HepG2 (cell line): ENCODE results near the gene RNF114. TPM values are rescaled to one million over a fixed set of nuclear protein-coding genes. Genes with fewer than 3 reads are reported as not detected.
A peak's percentile ranks its signal among the peaks of the same experiment; 100 is the strongest.

Experiments
- CCAR2 ChIP-seq: fragments of 200-400 bp; formaldehyde crosslinking; optimal IDR thresholded peaks from 2 replicates; pipeline ENCODE3; 2018; ENCODE audit warnings: low read depth, mild to moderate bottlenecking, low read length, moderate library complexity
- CHCHD3 ChIP-seq: sonication (generic); formaldehyde crosslinking; IDR thresholded peaks from 2 replicates; pipeline ENCODE4 v1.8.0; 2022; ENCODE audit warnings: mild to moderate bottlenecking, missing genetic modification reagents, moderate library complexity
- CREB1 ChIP-seq, 2 experiments: fragments of 450-650 bp in 1 of 2; IDR thresholded peaks; 2 replicates each; pipeline ENCODE4 v1.6.1; 2016 to 2017; ENCODE audit warnings: control low read depth in 1 of 2, mild to moderate bottlenecking in 1 of 2, missing compliant biosample characterization in 1 of 2, missing genetic modification characterization in 1 of 2
- DR1 ChIP-seq: sonication (generic); formaldehyde crosslinking; IDR thresholded peaks from 2 replicates; pipeline ENCODE4 v1.8.0; 2021; ENCODE audit warnings: mild to moderate bottlenecking, missing genetic modification reagents, inconsistent platforms
- IKZF1 ChIP-seq: fragments of 450-650 bp; IDR thresholded peaks from 2 replicates; pipeline ENCODE4 v1.7.1; 2016
- MED1 ChIP-seq: sonication (generic); formaldehyde crosslinking; IDR thresholded peaks from 2 replicates; pipeline ENCODE4 v1.4.0; 2020; ENCODE audit warnings: missing genetic modification reagents
- NFIB ChIP-seq: sonication (generic); formaldehyde crosslinking; IDR thresholded peaks from 2 replicates; pipeline ENCODE4 v1.9.0; 2021; ENCODE audit warnings: missing genetic modification reagents, mild to moderate bottlenecking, borderline replicate concordance
- PLRG1 ChIP-seq: fragments of 450-650 bp; conservative IDR thresholded peaks from 2 replicates; pipeline ENCODE4 v1.6.1; 2016
- PLSCR1 ChIP-seq: sonication (generic); formaldehyde crosslinking; IDR thresholded peaks from 2 replicates; pipeline ENCODE4 v1.5.0; 2020; ENCODE audit warnings: missing genetic modification reagents, mild to moderate bottlenecking, borderline replicate concordance
- RELA ChIP-seq: sonication (generic); formaldehyde crosslinking; IDR thresholded peaks from 2 replicates; pipeline ENCODE4 v1.4.0; 2020; ENCODE audit warnings: missing genetic modification reagents
- RFXANK ChIP-seq: IDR thresholded peaks from 2 replicates; pipeline ENCODE4 v1.6.1; 2016
- SMARCE1 ChIP-seq: fragments of 450-650 bp; IDR thresholded peaks from 2 replicates; pipeline ENCODE4 v1.6.1; 2017; ENCODE audit warnings: borderline replicate concordance
- SRSF9 ChIP-seq: fragments of 200-400 bp; formaldehyde crosslinking; IDR thresholded peaks from 2 replicates; pipeline ENCODE4 v1.6.1; 2018; ENCODE audit warnings: borderline replicate concordance, mild to moderate bottlenecking, low read depth, low read length; ENCODE audit not compliant: insufficient read depth, poor library complexity, severe bottlenecking
- TMF1 ChIP-seq: sonication (generic); formaldehyde crosslinking; IDR thresholded peaks from 2 replicates; pipeline ENCODE4 v1.8.1; 2022; ENCODE audit warnings: low read depth, missing genetic modification reagents
- TOE1 ChIP-seq: sonication (generic); formaldehyde crosslinking; IDR thresholded peaks from 2 replicates; pipeline ENCODE4 v1.4.0; 2020; ENCODE audit warnings: mild to moderate bottlenecking, missing genetic modification reagents
- ZC3H4 ChIP-seq: sonication (generic); formaldehyde crosslinking; IDR thresholded peaks from 2 replicates; pipeline ENCODE4 v1.4.0; 2020; ENCODE audit warnings: missing genetic modification reagents, borderline replicate concordance
- ZKSCAN1 ChIP-seq: fragments of 150-350 bp; IDR thresholded peaks from 2 replicates; pipeline ENCODE4 v1.6.1; 2014; ENCODE audit warnings: low read length
- ZNF10 ChIP-seq: sonication (generic); formaldehyde crosslinking; IDR thresholded peaks from 2 replicates; pipeline ENCODE4 v1.4.0; 2020; ENCODE audit warnings: mild to moderate bottlenecking, low read depth, missing genetic modification reagents, borderline replicate concordance
- ZNF234 ChIP-seq: sonication (generic); formaldehyde crosslinking; conservative IDR thresholded peaks from 2 replicates; pipeline ENCODE4 v1.5.1; 2020; ENCODE audit warnings: mild to moderate bottlenecking, missing genetic modification reagents
- ZNF235 ChIP-seq: sonication (generic); formaldehyde crosslinking; IDR thresholded peaks from 2 replicates; pipeline ENCODE4 v1.8.1; 2023; ENCODE audit warnings: mild to moderate bottlenecking, missing genetic modification reagents, borderline replicate concordance
- ZNF251 ChIP-seq: sonication (generic); formaldehyde crosslinking; IDR thresholded peaks from 2 replicates; pipeline ENCODE4 v1.9.0; 2021; ENCODE audit warnings: mild to moderate bottlenecking, missing genetic modification reagents
- ZNF644 ChIP-seq: IDR thresholded peaks from 2 replicates; pipeline ENCODE4 v1.6.1; 2016; ENCODE audit warnings: low read depth
- ZNF816 ChIP-seq: sonication (generic); formaldehyde crosslinking; IDR thresholded peaks from 2 replicates; pipeline ENCODE4 v1.8.0; 2022; ENCODE audit warnings: missing genetic modification reagents, mild to moderate bottlenecking, borderline replicate concordance
- ZNF883 ChIP-seq: sonication (generic); formaldehyde crosslinking; IDR thresholded peaks from 2 replicates; pipeline ENCODE4 v1.5.1; 2020; ENCODE audit warnings: mild to moderate bottlenecking, missing genetic modification reagents; ENCODE audit errors: not compliant biosample characterization
- ZSCAN30 ChIP-seq: sonication (generic); formaldehyde crosslinking; IDR thresholded peaks from 2 replicates; pipeline ENCODE4 v1.5.0; 2020; ENCODE audit warnings: mild to moderate bottlenecking, missing genetic modification reagents
- ZSCAN9 ChIP-seq: IDR thresholded peaks from 2 replicates; pipeline ENCODE4 v1.6.1; 2016; ENCODE audit warnings: borderline replicate concordance
- ZZZ3 ChIP-seq: sonication (generic); formaldehyde crosslinking; IDR thresholded peaks from 2 replicates; pipeline ENCODE4 v1.4.0; 2020; ENCODE audit warnings: missing genetic modification reagents, mild to moderate bottlenecking, borderline replicate concordance
- polyA plus RNA-seq, 8 experiments: library from polyadenylated mRNA; depleted of rRNA in 3 of 8; stranded (reverse) in 7 of 8; unstranded in 1 of 8; fragments of >200 nt; fragmentation: Illumina TruSeq in 4 of 8; extraction: Trizol in 4 of 8; gene quantifications; 2 replicates each; pipeline versions ENCODE4 v1.2.1 to v1.2.3, GENCODE V29; 2011 to 2016; ENCODE audit warnings: low read depth in 4 of 8, missing spikeins in 1 of 8, mixed read lengths in 1 of 8; ENCODE audit not compliant: insufficient read depth in 1 of 8
- total RNA-seq, 5 experiments: library from RNA; depleted of rRNA; stranded (reverse); fragments of >200 nt; fragmentation: Illumina TruSeq; extraction: Trizol; gene quantifications; 2 replicates each; pipeline ENCODE4 v1.2.3, GENCODE V29; 2016; ENCODE audit warnings: low read depth in 1 of 5
- TF ChIP-seq, protein P1 (sequence below): IDR thresholded peaks from 2 replicates; pipeline ENCODE4 v1.6.1; 2016; ENCODE audit warnings: missing genetic modification reagents, missing compliant biosample characterization
- TF ChIP-seq, protein P2 (sequence below): sonication (generic); IDR thresholded peaks from 2 replicates; pipeline ENCODE4 v1.6.1; 2016; ENCODE audit warnings: low read depth, borderline replicate concordance
- TF ChIP-seq, protein P3 (sequence below): sonication (generic); formaldehyde crosslinking; IDR thresholded peaks from 2 replicates; pipeline ENCODE4 v1.4.0; 2020; ENCODE audit warnings: mild to moderate bottlenecking, missing genetic modification reagents

Gene RNF114
- total and polyA plus RNA-seq, 2 of the 13 experiments (the other 11 are each of a cell fraction or from before 2014, with no cell fraction given) = 119 to 126 TPM

DNA sequence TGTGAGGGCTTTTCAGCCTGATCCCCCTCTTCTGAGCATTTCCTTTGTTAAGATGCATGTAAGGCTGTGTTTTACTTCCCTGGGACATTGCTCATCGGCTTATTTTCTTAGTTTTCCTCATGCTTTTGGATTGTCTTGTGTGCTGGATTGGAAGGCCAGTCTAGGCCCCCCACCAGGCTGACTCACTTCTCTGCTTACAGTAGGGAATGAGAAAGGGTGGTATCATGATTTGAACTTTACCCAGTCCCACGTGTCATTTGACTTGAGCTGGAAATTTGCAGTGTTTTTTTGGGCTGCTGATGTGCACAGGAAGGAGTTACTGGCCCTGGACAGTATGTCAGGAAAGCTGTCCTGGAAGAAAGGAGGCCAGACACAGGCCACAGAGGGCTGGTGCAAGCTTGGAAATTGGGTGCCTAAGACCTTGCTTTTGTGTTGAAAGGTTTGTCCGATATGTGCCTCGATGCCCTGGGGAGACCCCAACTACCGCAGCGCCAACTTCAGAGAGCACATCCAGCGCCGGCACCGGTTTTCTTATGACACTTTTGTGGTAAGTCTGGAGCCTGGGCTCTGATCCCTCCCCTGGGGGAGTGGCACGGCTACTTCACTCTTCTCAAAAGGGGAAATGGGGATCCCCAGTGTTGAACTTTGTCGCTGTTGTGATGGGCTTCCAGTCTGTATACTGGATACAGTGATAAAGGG lies 12.8 kb downstream of the RNF114 start (continued):
- TF ChIP-seq RELA = no peak
- no peak for TF ChIP-seq RFXANK (CRISPR knock-in tag)
- TF ChIP-seq, protein P1, sequence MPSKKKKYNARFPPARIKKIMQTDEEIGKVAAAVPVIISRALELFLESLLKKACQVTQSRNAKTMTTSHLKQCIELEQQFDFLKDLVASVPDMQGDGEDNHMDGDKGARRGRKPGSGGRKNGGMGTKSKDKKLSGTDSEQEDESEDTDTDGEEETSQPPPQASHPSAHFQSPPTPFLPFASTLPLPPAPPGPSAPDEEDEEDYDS (CRISPR knock-in tag) = no peak
- TF ChIP-seq TMF1 (CRISPR knock-in tag) = no peak
- TF ChIP-seq, protein P2, sequence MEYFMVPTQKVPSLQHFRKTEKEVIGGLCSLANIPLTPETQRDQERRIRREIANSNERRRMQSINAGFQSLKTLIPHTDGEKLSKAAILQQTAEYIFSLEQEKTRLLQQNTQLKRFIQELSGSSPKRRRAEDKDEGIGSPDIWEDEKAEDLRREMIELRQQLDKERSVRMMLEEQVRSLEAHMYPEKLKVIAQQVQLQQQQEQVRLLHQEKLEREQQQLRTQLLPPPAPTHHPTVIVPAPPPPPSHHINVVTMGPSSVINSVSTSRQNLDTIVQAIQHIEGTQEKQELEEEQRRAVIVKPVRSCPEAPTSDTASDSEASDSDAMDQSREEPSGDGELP = no peak
- no peak for TF ChIP-seq ZNF816
- no peak for TF ChIP-seq ZNF235 (CRISPR knock-in tag)
- TF ChIP-seq SRSF9 = no peak
- TF ChIP-seq ZKSCAN1 = no peak
- TF ChIP-seq ZNF251 (CRISPR knock-in tag) = no peak
- TF ChIP-seq ZSCAN9 (CRISPR knock-in tag) = no peak
- TF ChIP-seq ZZZ3 (CRISPR knock-in tag) = no peak
- no peak for TF ChIP-seq ZNF10 (CRISPR knock-in tag)
- no peak for TF ChIP-seq SMARCE1
- TF ChIP-seq ZNF883 (CRISPR knock-in tag) = no peak
- no peak for TF ChIP-seq PLRG1
- TF ChIP-seq, protein P3, sequence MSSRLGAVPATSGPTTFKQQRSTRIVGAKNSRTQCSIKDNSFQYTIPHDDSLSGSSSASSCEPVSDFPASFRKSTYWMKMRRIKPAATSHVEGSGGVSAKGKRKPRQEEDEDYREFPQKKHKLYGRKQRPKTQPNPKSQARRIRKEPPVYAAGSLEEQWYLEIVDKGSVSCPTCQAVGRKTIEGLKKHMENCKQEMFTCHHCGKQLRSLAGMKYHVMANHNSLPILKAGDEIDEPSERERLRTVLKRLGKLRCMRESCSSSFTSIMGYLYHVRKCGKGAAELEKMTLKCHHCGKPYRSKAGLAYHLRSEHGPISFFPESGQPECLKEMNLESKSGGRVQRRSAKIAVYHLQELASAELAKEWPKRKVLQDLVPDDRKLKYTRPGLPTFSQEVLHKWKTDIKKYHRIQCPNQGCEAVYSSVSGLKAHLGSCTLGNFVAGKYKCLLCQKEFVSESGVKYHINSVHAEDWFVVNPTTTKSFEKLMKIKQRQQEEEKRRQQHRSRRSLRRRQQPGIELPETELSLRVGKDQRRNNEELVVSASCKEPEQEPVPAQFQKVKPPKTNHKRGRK = no peak
- TF ChIP-seq CCAR2 = no peak
- TF ChIP-seq TOE1 (CRISPR knock-in tag) = no peak
- TF ChIP-seq CHCHD3 (CRISPR knock-in tag) = no peak
- no peak for TF ChIP-seq IKZF1
- no peak for TF ChIP-seq ZSCAN30
- TF ChIP-seq ZNF644 (CRISPR knock-in tag) = peak; percentile 14; the same call in 1 of the 2 replicates
- no peak for TF ChIP-seq DR1 (CRISPR knock-in tag)
- no peak for TF ChIP-seq ZNF234 (CRISPR knock-in tag)
- TF ChIP-seq NFIB (CRISPR knock-in tag) = no peak
- TF ChIP-seq CREB1 (IDR thresholded peaks at IDR 0.05) = no peak
- TF ChIP-seq CREB1 (CRISPR knock-in tag; IDR thresholded peaks at IDR 0.05) = no peak
- 0 out of 2 replicates have a peak, but pooled peaks have one; percentile 15 for TF ChIP-seq MED1 (CRISPR knock-in tag)
- no peak for TF ChIP-seq ZC3H4 (CRISPR knock-in tag)
- TF ChIP-seq PLSCR1 (CRISPR knock-in tag) = no peak
